Panc1 (cell line): ENCODE data around the gene C1D.

ENCODE experiments used
- CTCF ChIP-seq: fragments of 450-650 bp; IDR thresholded peaks from 2 replicates; pipeline ENCODE4 v1.5.1; 2017; ENCODE audit warnings: mild to moderate bottlenecking
- POLR2AphosphoS5 ChIP-seq: IDR thresholded peaks from 2 replicates; pipeline ENCODE4 v1.6.1; 2012; ENCODE audit warnings: mild to moderate bottlenecking, low read depth, low read length, moderate library complexity
- SIN3A ChIP-seq: IDR thresholded peaks from 2 replicates; pipeline ENCODE4 v1.6.1; 2012; ENCODE audit warnings: low read depth, mild to moderate bottlenecking, low read length, moderate library complexity, borderline replicate concordance; ENCODE audit not compliant: insufficient read depth
- TCF7L2 ChIP-seq: IDR thresholded peaks from 2 replicates; pipeline ENCODE4 v1.6.1; 2011; ENCODE audit warnings: mild to moderate bottlenecking, low read depth, low read length, inconsistent platforms

- TF ChIP-seq CTCF (no peak), TCF7L2 (no peak), SIN3A (no peak), POLR2AphosphoS5 (no peak)
Observed at GRCh38 chr2:68009526-68009925, 53.3 kb downstream of the C1D start.
